Lung (tissue), 12 donors: ENCODE results near the gene OSTN. TPM values are rescaled to one million over a fixed set of nuclear protein-coding genes. Genes with fewer than 3 reads are reported as not detected.

Experiments
- ATAC-seq: fragments of 200-7000 bp; cut with Tn5 transposase; one replicate; pipeline ENCODE4 v1.9.1; 2020; ENCODE audit warnings: moderate number of reproducible peaks; ENCODE audit not compliant: insufficient read depth, low FRiP score
- DNase-seq, 3 donors: peaks; one replicate each; pipeline ENCODE4 v3.0.0-alpha.2; 2013 to 2017
- H3K27ac ChIP-seq, 2 donors: one replicate each; pipeline ENCODE4 v1.5.1; 2013; ENCODE audit warnings: mild to moderate bottlenecking in 2 of 2, moderate library complexity in 2 of 2, control low read depth in 1 of 2, inconsistent platforms in 1 of 2, low read depth in 1 of 2, low read length in 1 of 2
- H3K27me3 ChIP-seq, 3 donors: one replicate each; pipeline ENCODE4 v1.5.1; 2013; ENCODE audit warnings: low read length in 2 of 3; ENCODE audit not compliant: control insufficient read depth in 3 of 3, insufficient read depth in 3 of 3
- H3K36me3 ChIP-seq, 4 donors: one replicate each; pipeline ENCODE4 v1.5.1; 2013; ENCODE audit warnings: low read length in 4 of 4, mild to moderate bottlenecking in 1 of 4, moderate library complexity in 1 of 4; ENCODE audit not compliant: control insufficient read depth in 4 of 4, insufficient read depth in 4 of 4
- H3K4me1 ChIP-seq, 5 donors: one replicate each; pipeline ENCODE4 v1.5.1; 2013; ENCODE audit warnings: low read length in 5 of 5, mild to moderate bottlenecking in 2 of 5, moderate library complexity in 1 of 5; ENCODE audit not compliant: control insufficient read depth in 5 of 5, insufficient read depth in 5 of 5
- H3K4me3 ChIP-seq: one replicate; pipeline ENCODE4 v1.5.1; 2013; ENCODE audit warnings: mild to moderate bottlenecking, control low read depth, moderate library complexity
- H3K9ac ChIP-seq, 2 donors: one replicate each; pipeline ENCODE4 v1.5.1; 2013; ENCODE audit warnings: low read length in 2 of 2, control low read depth in 1 of 2; ENCODE audit not compliant: insufficient read depth in 1 of 2
- H3K9me3 ChIP-seq, 4 donors: one replicate each; pipeline ENCODE4 v1.5.1; 2013; ENCODE audit warnings: low read length in 3 of 4, mild to moderate bottlenecking in 1 of 4, moderate library complexity in 1 of 4; ENCODE audit not compliant: control insufficient read depth in 4 of 4, insufficient read depth in 3 of 4
- CTCF ChIP-seq: IDR thresholded peaks from 2 replicates; pipeline ENCODE4 v1.5.1; 2012; ENCODE audit warnings: mild to moderate bottlenecking; ENCODE audit errors: control extremely low read depth, extremely low read depth
- WGBS, 2 donors: extraction: QIAGEN DNeasy Blood & Tissue Kit; methylation state at CpG; one replicate each; pipeline ENCODE4 v1.1.7; 2013; 5-methylcytosine and 5-hydroxymethylcytosine counted together
- polyA plus RNA-seq, 2 donors: library from polyadenylated mRNA; stranded (reverse); fragments of 200-250 nt; gene quantifications; one replicate each; pipeline ENCODE4 v1.2.1, GENCODE V29; 2013
- total RNA-seq, 2 donors: library from RNA; depleted of rRNA in 1 of 2; stranded (reverse); fragments of >200 nt in 1 of 2; gene quantifications; one replicate each; pipeline ENCODE4 v1.2.1, GENCODE V29; 2014 to 2021
- donor health status: control.
- donor health status: control.
- donor health status: Bipolar disorder and iron deficiency.
- donor health status: healthy.
- donor health status: DM: yes; HTN: yes; CAD: no.

OSTN gene
- total and polyA plus RNA-seq, 4 donors = not detected

DNA sequence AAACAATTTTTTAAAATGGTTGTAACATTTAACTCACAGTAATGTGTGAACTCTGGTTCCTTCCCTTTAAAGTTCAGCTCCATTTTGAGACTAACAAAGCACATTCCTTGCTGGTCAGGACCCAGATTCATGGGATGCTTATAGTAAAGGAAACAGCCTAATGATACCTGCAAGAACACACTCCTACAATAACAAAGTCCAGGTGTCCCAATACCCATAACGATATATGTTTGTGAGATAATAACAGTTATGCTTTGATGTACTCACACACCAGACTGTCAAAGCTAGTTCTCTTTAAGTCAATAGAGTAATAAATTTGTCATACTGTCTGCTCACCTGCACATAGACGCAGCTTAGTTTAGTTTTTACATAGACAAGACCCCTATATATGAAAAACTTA, 114.3 kb downstream of the OSTN start:
- ATAC-seq = no peak
- Histone ChIP-seq H3K27me3 (no peaks in the 10 kb centered on the region), H3K36me3 (no peaks in the 10 kb centered on the region), H3K9ac (no peak overlapping the region), H3K27ac (no peak overlapping the region), H3K9me3 (no peaks in the 10 kb centered on the region), H3K4me1 (peaks cover 0 to 2% (median 0%) of the 10 kb centered on the region in 5 donors), H3K4me3 (no peak overlapping the region)
- no peak for TF ChIP-seq CTCF
- DNase-seq = no peak
- 96 to 99% methylated on average over 2 of the region's 2 CpGs for WGBS, 2 donors

DNA sequence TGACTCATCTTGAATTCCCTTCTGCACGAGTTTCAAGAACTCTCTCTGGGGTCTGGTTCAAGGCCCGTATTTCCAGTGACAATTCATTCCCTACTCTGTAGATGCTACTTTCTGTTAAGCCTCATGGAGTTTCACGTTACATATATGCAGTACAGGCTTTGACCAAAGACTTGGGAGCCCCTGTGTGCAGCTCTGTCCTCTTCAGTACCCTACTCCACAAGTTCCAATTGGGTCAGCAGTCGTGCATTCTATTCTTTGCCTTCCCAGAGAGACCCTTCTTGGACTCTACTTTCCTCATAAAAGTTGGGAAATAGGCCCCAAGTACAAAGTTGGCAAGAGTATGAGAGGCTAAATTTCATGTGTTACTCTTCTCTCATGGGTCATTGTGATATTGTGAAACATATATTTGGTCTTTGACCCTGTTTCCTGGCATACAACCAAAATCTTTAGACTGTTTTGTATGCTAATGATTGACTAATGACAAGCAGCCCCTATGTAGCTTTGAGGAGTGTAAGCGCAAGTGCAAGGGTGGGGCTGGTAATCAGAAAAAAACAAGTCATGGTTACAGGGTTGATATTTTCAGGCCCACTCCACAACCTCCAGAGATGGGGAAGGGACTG, 115.2 kb downstream of the OSTN start:
- no peak overlapping the region for H3K9ac ChIP-seq
- no peaks in the 10 kb centered on the region for H3K27me3 ChIP-seq
- H3K36me3 ChIP-seq = no peaks in the 10 kb centered on the region
- ATAC-seq (no peak), DNase-seq (no peak)
- H3K9me3 ChIP-seq = no peaks in the 10 kb centered on the region
- 80 to 86% methylated on average over 5 of the region's 5 CpGs for WGBS, 2 donors
- H3K27ac ChIP-seq = no peak overlapping the region
- TF ChIP-seq CTCF = no peak
- H3K4me3 ChIP-seq = no peak overlapping the region
- peaks cover 0 to 2% (median 0%) of the 10 kb centered on the region in 5 donors for H3K4me1 ChIP-seq

Other genes with a start within 250 kb of the OSTN start
- 100 to 1,000 TPM in 1 of 2 donors, 10 to 100 TPM in 1; 52.5 to 119 TPM for gene CCDC50, start 130.2 kb downstream of the OSTN start, total RNA-seq
- gene CCDC50, start 130.2 kb downstream of the OSTN start, polyA plus RNA-seq = 10 to 100 TPM; 23.4 to 28.2 TPM
- gene UTS2B, start 131.3 kb downstream of the OSTN start, total RNA-seq = 1 to 10 TPM in 1 of 2 donors, under 1 TPM in 1; 0.43 to 2.4 TPM
- gene UTS2B, start 131.3 kb downstream of the OSTN start, polyA plus RNA-seq = under 1 TPM; 0.10 to 0.20 TPM